ENCODE measurements around the gene KIN.

DNA sequence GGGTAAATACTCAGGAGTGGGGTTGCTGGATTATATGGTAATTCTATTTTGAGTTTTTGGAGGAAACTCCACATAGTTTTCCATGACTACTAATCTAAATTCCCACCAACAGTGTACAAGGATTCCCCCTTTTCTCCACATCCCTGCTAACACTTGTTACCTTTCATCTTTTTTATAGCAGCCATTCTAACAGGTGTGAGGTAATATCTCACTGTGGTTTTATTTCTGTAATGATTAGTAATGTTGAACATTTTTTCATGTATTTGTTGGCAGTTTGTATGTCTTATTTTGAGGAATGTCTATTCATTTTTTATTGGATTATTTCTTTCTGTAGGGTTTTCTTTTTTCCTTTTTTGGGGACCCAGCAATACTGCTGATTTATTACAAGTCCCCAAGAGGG is 45.4 kb upstream of the KIN start:
- TF ChIP-seq, protein P1, sequence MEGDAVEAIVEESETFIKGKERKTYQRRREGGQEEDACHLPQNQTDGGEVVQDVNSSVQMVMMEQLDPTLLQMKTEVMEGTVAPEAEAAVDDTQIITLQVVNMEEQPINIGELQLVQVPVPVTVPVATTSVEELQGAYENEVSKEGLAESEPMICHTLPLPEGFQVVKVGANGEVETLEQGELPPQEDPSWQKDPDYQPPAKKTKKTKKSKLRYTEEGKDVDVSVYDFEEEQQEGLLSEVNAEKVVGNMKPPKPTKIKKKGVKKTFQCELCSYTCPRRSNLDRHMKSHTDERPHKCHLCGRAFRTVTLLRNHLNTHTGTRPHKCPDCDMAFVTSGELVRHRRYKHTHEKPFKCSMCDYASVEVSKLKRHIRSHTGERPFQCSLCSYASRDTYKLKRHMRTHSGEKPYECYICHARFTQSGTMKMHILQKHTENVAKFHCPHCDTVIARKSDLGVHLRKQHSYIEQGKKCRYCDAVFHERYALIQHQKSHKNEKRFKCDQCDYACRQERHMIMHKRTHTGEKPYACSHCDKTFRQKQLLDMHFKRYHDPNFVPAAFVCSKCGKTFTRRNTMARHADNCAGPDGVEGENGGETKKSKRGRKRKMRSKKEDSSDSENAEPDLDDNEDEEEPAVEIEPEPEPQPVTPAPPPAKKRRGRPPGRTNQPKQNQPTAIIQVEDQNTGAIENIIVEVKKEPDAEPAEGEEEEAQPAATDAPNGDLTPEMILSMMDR (IDR thresholded peaks at IDR 0.05), result no peak
- no peak for TF ChIP-seq POLR2A (IDR thresholded peaks at IDR 0.05)

All from right lobe of liver (tissue), 4 donors.